Left ventricle myocardium inferior (tissue), 1 donor: Measurements from ENCODE around the gene STK38. TPM values are rescaled to one million over a fixed set of nuclear protein-coding genes. Genes with fewer than 3 reads are reported as not detected.

Source experiments
- DNase-seq: peaks from one replicate; pipeline ENCODE4 v3.0.0-alpha.2; 2020
- H3K27ac ChIP-seq: fragments of 200-600 bp; replicated peaks from 2 replicates; pipeline ENCODE4 v1.8.0; 2021
- H3K27me3 ChIP-seq: fragments of 200-600 bp; 2 replicates; pipeline ENCODE4 v1.8.0; 2021; ENCODE audit warnings: low read depth
- H3K36me3 ChIP-seq: fragments of 200-600 bp; 2 replicates; pipeline ENCODE4 v1.8.0; 2021
- H3K4me1 ChIP-seq: fragments of 200-600 bp; 2 replicates; pipeline ENCODE4 v1.8.0; 2021
- H3K4me3 ChIP-seq: fragments of 200-600 bp; 2 replicates; pipeline ENCODE4 v1.8.0; 2021; ENCODE audit warnings: mild to moderate bottlenecking, moderate library complexity
- H3K9me3 ChIP-seq: fragments of 200-600 bp; replicated peaks from 2 replicates; pipeline ENCODE4 v1.8.0; 2021
- CTCF ChIP-seq: fragments of 200-600 bp; IDR thresholded peaks from 2 replicates; pipeline ENCODE4 v1.8.0; 2021; ENCODE audit warnings: antibody characterized with exemption, mild to moderate bottlenecking, borderline replicate concordance
- intact Hi-C: fragments of 100-400 bp; cut with micrococcal nuclease; formaldehyde crosslinking; loops from one replicate; pipeline ENCODE4 v1.11.0; 2022
- total RNA-seq: library from RNA; stranded (reverse); fragmentation: NEBNext Ultra II Directional; extraction: Animal tissue kit (Norgen Biotek cat#: 25700); gene quantifications from one replicate; pipeline ENCODE4 v1.2.1, GENCODE V29; 2021
- donor health status: DM: no; HTN: yes; CAD: no; lungs with severe emphysema.

Gene STK38
- total RNA-seq, 1 donor from 2014 or later = 25.5 TPM

GRCh38 chr6:36510365-36510764, 36.9 kb downstream of the STK38 start:
- no peaks in the 10 kb centered on the region for H3K27me3 ChIP-seq
- H3K36me3 ChIP-seq = peaks cover 87% of the 10 kb centered on the region
- TF ChIP-seq CTCF = no peak
- H3K9me3 ChIP-seq = no peaks in the 10 kb centered on the region
- H3K4me3 ChIP-seq = no peak overlapping the region
- H3K4me1 ChIP-seq = peaks cover 25% of the 10 kb centered on the region
- H3K27ac ChIP-seq = no peak overlapping the region
- intact Hi-C loops = no loop called here
- no peak for DNase-seq

GRCh38 chr6:36508532-36508931, 38.7 kb downstream of the STK38 start:
- Histone ChIP-seq H3K27me3 (no peaks in the 10 kb centered on the region), H3K27ac (no peak overlapping the region), H3K4me1 (peaks cover 15% of the 10 kb centered on the region), H3K9me3 (no peaks in the 10 kb centered on the region), H3K4me3 (no peak overlapping the region), H3K36me3 (peaks cover 89% of the 10 kb centered on the region)
- intact Hi-C loops = no loop called here
- no peak for TF ChIP-seq CTCF
- no peak for DNase-seq

- intact Hi-C loops = no loop called here
- H3K4me1 ChIP-seq = peaks cover 15% of the 10 kb centered on the region
- no peak for TF ChIP-seq CTCF
- no peaks in the 10 kb centered on the region for H3K9me3 ChIP-seq
- H3K27me3 ChIP-seq = no peaks in the 10 kb centered on the region
- peaks cover 79% of the 10 kb centered on the region for H3K36me3 ChIP-seq
- no peak for DNase-seq
- H3K4me3 ChIP-seq = no peak overlapping the region
- H3K27ac ChIP-seq = peak overlapping the region; percentile 10
Observed at GRCh38 chr6:36506611-36507010, 40.7 kb downstream of the STK38 start.

GRCh38 chr6:36505744-36506534, 41.3 kb downstream of the STK38 start:
- no peak overlapping the region for H3K4me3 ChIP-seq
- H3K27ac ChIP-seq = peak overlapping the region; percentile 10
- H3K36me3 ChIP-seq = peaks cover 75% of the 10 kb centered on the region
- intact Hi-C loops = no loop called here
- H3K27me3 ChIP-seq = no peaks in the 10 kb centered on the region
- H3K9me3 ChIP-seq = no peaks in the 10 kb centered on the region
- TF ChIP-seq CTCF = no peak
- no peak for DNase-seq
- peaks cover 15% of the 10 kb centered on the region for H3K4me1 ChIP-seq

- no peak overlapping the region for H3K4me3 ChIP-seq
- no peak overlapping the region for H3K27ac ChIP-seq
- H3K9me3 ChIP-seq = no peaks in the 10 kb centered on the region
- intact Hi-C loops = no loop called here
- H3K4me1 ChIP-seq = peaks cover 15% of the 10 kb centered on the region
- no peak for TF ChIP-seq CTCF
- DNase-seq = no peak
- peaks cover 70% of the 10 kb centered on the region for H3K36me3 ChIP-seq
- H3K27me3 ChIP-seq = no peaks in the 10 kb centered on the region
Observed at GRCh38 chr6:36504982-36505381, 42.3 kb downstream of the STK38 start.
